Measurements from ENCODE around the gene NPS.

The NPS gene

DNA sequence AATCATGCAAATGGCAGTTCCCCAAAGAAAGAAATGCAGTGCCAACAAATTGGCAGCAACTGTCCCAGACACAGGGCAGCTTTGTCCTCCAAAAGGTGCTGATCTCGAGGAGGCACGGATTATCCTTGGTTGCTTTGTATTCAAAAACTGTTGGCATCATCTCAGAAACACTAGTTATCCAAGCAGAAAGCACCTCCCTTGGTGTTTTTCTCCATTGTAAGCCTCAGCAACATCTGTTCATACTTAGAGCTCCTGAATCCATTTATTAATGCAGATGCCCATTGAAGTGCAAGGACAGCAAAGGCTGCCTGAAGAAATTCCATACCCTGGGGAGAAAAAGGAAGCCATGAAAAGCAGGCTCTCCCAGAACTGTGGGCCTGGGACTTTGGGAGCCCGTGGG, 1.1 kb upstream of the NPS start:
- no peak for DNase-seq (ENCODE audit: low read depth)
- TF ChIP-seq, protein P1, sequence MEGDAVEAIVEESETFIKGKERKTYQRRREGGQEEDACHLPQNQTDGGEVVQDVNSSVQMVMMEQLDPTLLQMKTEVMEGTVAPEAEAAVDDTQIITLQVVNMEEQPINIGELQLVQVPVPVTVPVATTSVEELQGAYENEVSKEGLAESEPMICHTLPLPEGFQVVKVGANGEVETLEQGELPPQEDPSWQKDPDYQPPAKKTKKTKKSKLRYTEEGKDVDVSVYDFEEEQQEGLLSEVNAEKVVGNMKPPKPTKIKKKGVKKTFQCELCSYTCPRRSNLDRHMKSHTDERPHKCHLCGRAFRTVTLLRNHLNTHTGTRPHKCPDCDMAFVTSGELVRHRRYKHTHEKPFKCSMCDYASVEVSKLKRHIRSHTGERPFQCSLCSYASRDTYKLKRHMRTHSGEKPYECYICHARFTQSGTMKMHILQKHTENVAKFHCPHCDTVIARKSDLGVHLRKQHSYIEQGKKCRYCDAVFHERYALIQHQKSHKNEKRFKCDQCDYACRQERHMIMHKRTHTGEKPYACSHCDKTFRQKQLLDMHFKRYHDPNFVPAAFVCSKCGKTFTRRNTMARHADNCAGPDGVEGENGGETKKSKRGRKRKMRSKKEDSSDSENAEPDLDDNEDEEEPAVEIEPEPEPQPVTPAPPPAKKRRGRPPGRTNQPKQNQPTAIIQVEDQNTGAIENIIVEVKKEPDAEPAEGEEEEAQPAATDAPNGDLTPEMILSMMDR (conservative IDR thresholded peaks at IDR 0.05; ENCODE audit: control insufficient read depth, insufficient read depth, low read depth, low read length) = no peak
- no peak overlapping the region for H3K4me3 ChIP-seq (ENCODE audit: control insufficient read depth, low read depth, low read length)

DNA sequence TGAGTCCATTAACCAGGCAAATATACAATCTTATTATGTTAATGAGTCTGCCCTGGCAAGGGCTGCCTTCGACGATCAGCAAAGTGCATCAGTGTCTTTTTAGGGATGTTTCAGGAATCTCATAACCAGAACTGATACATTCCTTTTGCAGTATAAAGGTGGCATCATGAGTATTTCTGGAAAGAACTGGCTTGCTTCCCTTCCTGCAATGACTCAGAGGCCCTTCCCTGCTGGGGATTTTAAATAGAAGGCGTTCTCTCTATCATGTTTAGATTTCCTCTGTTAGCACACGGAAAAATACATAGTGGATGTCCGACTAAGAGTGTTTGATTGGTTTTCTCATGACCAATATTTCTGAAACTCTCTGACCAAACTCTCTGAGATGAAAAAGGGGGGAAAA, 1.8 kb downstream of the NPS start:
- TF ChIP-seq, protein P1 (conservative IDR thresholded peaks at IDR 0.05; ENCODE audit: control insufficient read depth, insufficient read depth, low read depth, low read length) = no peak
- H3K4me3 ChIP-seq (ENCODE audit: control insufficient read depth, low read depth, low read length) = no peak overlapping the region
- peak; percentile 2 for DNase-seq (ENCODE audit: low read depth)

DNA sequence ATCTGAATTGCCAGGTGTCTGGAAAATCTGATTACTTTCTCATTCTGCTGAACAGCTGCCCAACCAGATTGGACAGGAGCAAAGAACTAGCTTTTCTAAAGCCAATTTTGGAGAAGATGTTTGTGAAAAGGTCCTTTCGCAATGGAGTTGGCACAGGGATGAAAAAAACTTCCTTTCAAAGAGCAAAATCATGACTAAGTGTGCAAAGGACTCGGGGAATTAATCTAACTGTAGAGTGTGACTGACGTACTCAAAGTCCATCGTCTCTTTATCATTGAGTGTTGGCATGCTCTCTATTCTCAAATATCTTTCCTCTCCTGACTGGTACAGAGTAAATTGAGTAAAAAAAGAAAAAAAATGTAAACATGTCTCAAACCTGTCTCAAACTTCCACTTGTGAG, 3.3 kb downstream of the NPS start:
- DNase-seq (ENCODE audit: low read depth) = peak; percentile 2
- TF ChIP-seq, protein P1 (conservative IDR thresholded peaks at IDR 0.05; ENCODE audit: control insufficient read depth, insufficient read depth, low read depth, low read length) = no peak
- no peak overlapping the region for H3K4me3 ChIP-seq (ENCODE audit: control insufficient read depth, low read depth, low read length)

DNA sequence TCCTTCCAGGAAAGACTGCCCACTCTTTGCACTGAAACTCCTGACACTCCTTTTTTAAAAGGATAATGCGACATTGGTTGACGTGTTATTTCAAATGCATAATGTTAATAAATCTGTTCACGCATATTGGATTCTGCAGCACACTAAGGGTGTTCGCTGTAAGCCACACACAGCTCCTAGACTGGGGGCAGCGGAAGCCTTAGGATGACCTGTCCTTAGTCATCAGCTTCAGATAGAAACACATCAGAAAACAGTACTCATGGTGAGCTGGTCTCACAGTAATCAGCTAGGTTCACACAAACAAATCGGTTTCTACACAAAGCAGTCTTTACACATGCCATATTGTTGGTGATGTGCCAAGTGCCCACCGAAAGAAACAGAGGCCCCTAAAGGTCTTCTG, 4.3 kb downstream of the NPS start:
- DNase-seq (ENCODE audit: low read depth) = no peak
- H3K4me3 ChIP-seq (ENCODE audit: control insufficient read depth, low read depth, low read length) = no peak overlapping the region
- TF ChIP-seq, protein P1 (conservative IDR thresholded peaks at IDR 0.05; ENCODE audit: control insufficient read depth, insufficient read depth, low read depth, low read length) = no peak

GRCh38 chr10:127556916-127557315, 7.8 kb downstream of the NPS start:
- TF ChIP-seq, protein P1 (conservative IDR thresholded peaks at IDR 0.05; ENCODE audit: control insufficient read depth, insufficient read depth, low read depth, low read length) = no peak
- DNase-seq (ENCODE audit: low read depth) = peak; percentile 4
- H3K4me3 ChIP-seq (ENCODE audit: control insufficient read depth, low read depth, low read length) = no peak overlapping the region

GRCh38 chr10:127561647-127562046, 12.5 kb downstream of the NPS start:
- no peak overlapping the region for H3K4me3 ChIP-seq (ENCODE audit: control insufficient read depth, low read depth, low read length)
- DNase-seq (ENCODE audit: low read depth) = no peak
- TF ChIP-seq, protein P1 (conservative IDR thresholded peaks at IDR 0.05; ENCODE audit: control insufficient read depth, insufficient read depth, low read depth, low read length) = no peak

Data from fibroblast of mammary gland (primary cell).